HFFc6 (cell line): ENCODE results near the gene GCSH. TPM values are rescaled to one million over a fixed set of nuclear protein-coding genes. Genes with fewer than 3 reads are reported as not detected.

ENCODE experiments used
- DNase-seq: peaks from one replicate; pipeline ENCODE4 v3.0.0-alpha.2; 2018
- H3K27ac Mint-ChIP-seq: 2 replicates; pipeline ENCODE4 v1.8.0; 2020; ENCODE audit warnings: mild to moderate bottlenecking, mixed read lengths
- H3K27me3 Mint-ChIP-seq: 2 replicates; pipeline ENCODE4 v1.8.0; 2021; ENCODE audit warnings: mild to moderate bottlenecking, moderate library complexity, mixed read lengths; ENCODE audit not compliant: insufficient read depth
- H3K36me3 Mint-ChIP-seq: 2 replicates; pipeline ENCODE4 v1.8.0; 2021; ENCODE audit warnings: low read depth, mixed read lengths
- H3K4me1 Mint-ChIP-seq: 2 replicates; pipeline ENCODE4 v1.8.0; 2020; ENCODE audit warnings: low read depth, mixed read lengths
- H3K4me3 Mint-ChIP-seq: 2 replicates; pipeline ENCODE4 v1.8.0; 2020; ENCODE audit warnings: mild to moderate bottlenecking, moderate library complexity, mixed read lengths
- H3K9me3 Mint-ChIP-seq: 2 replicates; pipeline ENCODE4 v1.8.0; 2020; ENCODE audit warnings: mild to moderate bottlenecking, mixed read lengths
- total RNA-seq, 6 experiments: library from RNA; stranded (reverse); fragmentation: NEBNext Ultra II Directional; extraction: Animal tissue kit (Norgen Biotek cat#: 25700); gene quantifications; 2 replicates in 1 of 6; 3 replicates in 5 of 6; pipeline ENCODE4 v1.2.3, GENCODE V29; 2021
- TF ChIP-seq, protein P1 (sequence below): fragments of 200-600 bp; sonication (generic); IDR thresholded peaks from 2 replicates; pipeline ENCODE4 v1.5.0; 2021; ENCODE audit warnings: antibody characterized with exemption, mild to moderate bottlenecking

Gene GCSH
- total RNA-seq, 6 experiments from 2014 or later, result 23.6 to 36.1 (median 31.3) TPM

GRCh38 chr16:81080233-81080632 lies 16.0 kb downstream of the GCSH start:
- Mint-ChIP-seq H3K9me3 (no peaks in the 10 kb centered on the region), H3K4me1 (peaks cover 5% of the 10 kb centered on the region; the same call in 1 of the 2 replicates), H3K27me3 (no peaks in the 10 kb centered on the region; the same call in 1 of the 2 replicates), H3K36me3 (no peaks in the 10 kb centered on the region), H3K27ac (no peak overlapping the region), H3K4me3 (no peak overlapping the region)
- TF ChIP-seq, protein P1, sequence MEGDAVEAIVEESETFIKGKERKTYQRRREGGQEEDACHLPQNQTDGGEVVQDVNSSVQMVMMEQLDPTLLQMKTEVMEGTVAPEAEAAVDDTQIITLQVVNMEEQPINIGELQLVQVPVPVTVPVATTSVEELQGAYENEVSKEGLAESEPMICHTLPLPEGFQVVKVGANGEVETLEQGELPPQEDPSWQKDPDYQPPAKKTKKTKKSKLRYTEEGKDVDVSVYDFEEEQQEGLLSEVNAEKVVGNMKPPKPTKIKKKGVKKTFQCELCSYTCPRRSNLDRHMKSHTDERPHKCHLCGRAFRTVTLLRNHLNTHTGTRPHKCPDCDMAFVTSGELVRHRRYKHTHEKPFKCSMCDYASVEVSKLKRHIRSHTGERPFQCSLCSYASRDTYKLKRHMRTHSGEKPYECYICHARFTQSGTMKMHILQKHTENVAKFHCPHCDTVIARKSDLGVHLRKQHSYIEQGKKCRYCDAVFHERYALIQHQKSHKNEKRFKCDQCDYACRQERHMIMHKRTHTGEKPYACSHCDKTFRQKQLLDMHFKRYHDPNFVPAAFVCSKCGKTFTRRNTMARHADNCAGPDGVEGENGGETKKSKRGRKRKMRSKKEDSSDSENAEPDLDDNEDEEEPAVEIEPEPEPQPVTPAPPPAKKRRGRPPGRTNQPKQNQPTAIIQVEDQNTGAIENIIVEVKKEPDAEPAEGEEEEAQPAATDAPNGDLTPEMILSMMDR, result no peak
- no peak for DNase-seq

- peak; percentile 95 for DNase-seq
Observed at GRCh38 chr16:81077076-81077940, 18.9 kb downstream of the GCSH start, which contains the start of gene C16orf46. C16orf46 (minus strand) TSS chr16:81077238; CDS start chr16:81063955, 13,283 bp downstream.

DNA sequence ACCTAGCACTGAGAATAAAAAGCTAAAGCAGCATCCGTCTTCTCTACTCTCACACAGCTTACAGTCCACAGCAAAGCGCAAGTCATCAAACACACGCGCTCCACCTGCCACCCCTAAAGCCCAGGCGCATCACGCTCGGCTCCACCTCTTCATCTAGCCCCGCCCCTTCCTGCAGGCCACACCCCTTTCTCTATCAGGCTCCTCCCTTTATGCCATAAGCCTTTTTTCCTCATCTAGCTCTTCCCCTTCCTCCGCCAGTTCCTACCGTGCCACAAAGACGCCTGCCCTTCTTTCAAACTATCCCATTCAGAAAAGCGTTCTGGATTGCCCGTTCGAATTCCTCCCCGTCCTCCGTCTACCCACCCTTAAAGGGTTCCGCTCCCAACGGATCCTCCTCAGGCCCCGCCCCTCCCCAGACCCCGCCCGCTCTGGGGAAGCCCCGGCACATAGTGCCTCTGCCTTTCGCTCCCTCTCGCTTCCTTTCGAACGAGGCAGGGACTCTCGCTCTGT lies 19.6 kb downstream of the GCSH start:
- TF ChIP-seq, protein P1, result no peak
- no peaks in the 10 kb centered on the region for H3K36me3 Mint-ChIP-seq
- peaks cover 3% of the 10 kb centered on the region; the same call in 1 of the 2 replicates for H3K27me3 Mint-ChIP-seq
- DNase-seq, result peak; percentile 78
- no peak overlapping the region for H3K4me3 Mint-ChIP-seq
- peaks cover 11% of the 10 kb centered on the region for H3K4me1 Mint-ChIP-seq
- no peaks in the 10 kb centered on the region for H3K9me3 Mint-ChIP-seq
- no peak overlapping the region for H3K27ac Mint-ChIP-seq

More at GRCh38 chr16:81077076-81077940, 18.9 kb downstream of the GCSH start, which contains the start of gene C16orf46:
- Mint-ChIP-seq H3K27me3 (peaks cover 3% of the 10 kb centered on the region; the same call in 1 of the 2 replicates), H3K9me3 (no peaks in the 10 kb centered on the region), H3K4me3 (no peak within 1 kb of the TSS; the same call in 1 of the 2 replicates), H3K27ac (no peak within 1 kb of the TSS; the same call in 1 of the 2 replicates), H3K36me3 (no peaks in the 10 kb centered on the region), H3K4me1 (peaks cover 5% of the 10 kb centered on the region; the same call in 1 of the 2 replicates)
- TF ChIP-seq, protein P1, result no peak

- H3K27ac Mint-ChIP-seq, result no peak overlapping the region
Observed at GRCh38 chr16:81073560-81074330, 22.4 kb downstream of the GCSH start.

More at GRCh38 chr16:81073560-81074330, 22.4 kb downstream of the GCSH start:
- TF ChIP-seq, protein P1, result no peak
- H3K36me3 Mint-ChIP-seq, result no peaks in the 10 kb centered on the region
- no peaks in the 10 kb centered on the region for H3K9me3 Mint-ChIP-seq
- no peak overlapping the region for H3K4me3 Mint-ChIP-seq
- H3K4me1 Mint-ChIP-seq, result peaks cover 19% of the 10 kb centered on the region
- H3K27me3 Mint-ChIP-seq, result peaks cover 3% of the 10 kb centered on the region; the same call in 1 of the 2 replicates
- DNase-seq, result no peak
